Caco-2 (cell line): ENCODE results near the gene PDE7B. TPM values are rescaled to one million over a fixed set of nuclear protein-coding genes. Genes with fewer than 3 reads are reported as not detected.

Experiments used
- BruUV-seq: library from RNA; stranded (reverse); fragments of 400-500 nt; replicated peaks from 2 replicates; lab custom pipeline; 2021; lab: Mats Ljungman, UMichigan
- CTCF ChIA-PET: fragments of 300-600 bp; sonication (Branson Sonifier 250); formaldehyde crosslinking; loops from one replicate; lab custom pipeline; 2022; ENCODE audit warnings: antibody characterized with exemption; lab: Charles Lee
- POLR2A ChIA-PET: fragments of 300-600 bp; sonication (Branson Sonifier 250); formaldehyde crosslinking; loops from one replicate; lab custom pipeline; 2022; ENCODE audit warnings: antibody characterized with exemption; lab: Charles Lee
- DNase-seq, 2 experiments: peaks; one replicate each; pipeline versions ENCODE4 v3.0.0 to v3.0.0-alpha.2; 2020 to 2022
- H3K27me3 ChIP-seq: replicated peaks from 2 replicates; pipeline ENCODE4 v1.6.0; 2011; ENCODE audit warnings: low read length; ENCODE audit not compliant: control insufficient read depth, insufficient read depth
- H3K36me3 ChIP-seq: 2 replicates; pipeline ENCODE4 v1.5.1; 2011; ENCODE audit warnings: low read length; ENCODE audit not compliant: control insufficient read depth, insufficient read depth
- H3K4me1 ChIP-seq: fragments of 250-450 bp; sonication (Bioruptor Pico); 2 replicates; pipeline ENCODE4 v1.5.1; 2020; ENCODE audit warnings: mild to moderate bottlenecking
- H3K4me3 ChIP-seq: 2 replicates; pipeline ENCODE4 v1.5.1; 2011; ENCODE audit warnings: low read depth, mild to moderate bottlenecking, control low read depth, low read length
- H3K9me3 ChIP-seq: fragments of 250-450 bp; sonication (Bioruptor Pico); 2 replicates; pipeline ENCODE4 v1.5.1; 2020; ENCODE audit warnings: mild to moderate bottlenecking, moderate library complexity
- H3K27ac Mint-ChIP-seq: one replicate; pipeline ENCODE4 v1.8.0; 2022; ENCODE audit warnings: mixed read lengths; ENCODE audit not compliant: unreplicated experiment
- H3K27me3 Mint-ChIP-seq: one replicate; pipeline ENCODE4 v1.8.0; 2022; ENCODE audit warnings: mixed read lengths; ENCODE audit not compliant: insufficient read depth, unreplicated experiment
- H3K36me3 Mint-ChIP-seq: one replicate; pipeline ENCODE4 v1.8.0; 2022; ENCODE audit warnings: mild to moderate bottlenecking, mixed read lengths; ENCODE audit not compliant: insufficient read depth, unreplicated experiment
- H3K4me1 Mint-ChIP-seq: one replicate; pipeline ENCODE4 v1.8.0; 2022; ENCODE audit warnings: low read depth, mixed read lengths; ENCODE audit not compliant: unreplicated experiment
- H3K4me3 Mint-ChIP-seq: one replicate; pipeline ENCODE4 v1.8.0; 2022; ENCODE audit warnings: mild to moderate bottlenecking, moderate library complexity, mixed read lengths; ENCODE audit not compliant: unreplicated experiment
- H3K9me3 Mint-ChIP-seq: one replicate; pipeline ENCODE4 v1.8.0; 2022; ENCODE audit warnings: mixed read lengths; ENCODE audit not compliant: unreplicated experiment
- intact Hi-C: fragments of 100-400 bp; cut with micrococcal nuclease; formaldehyde crosslinking; loops from one replicate; pipeline ENCODE4 v1.10.0; 2022; ENCODE audit not compliant: unreplicated experiment
- total RNA-seq: library from RNA; stranded (reverse); gene quantifications from 2 replicates; pipeline ENCODE4 v1.2.3, GENCODE V29; 2022
- TF ChIP-seq, protein P1 (sequence below), 2 experiments: fragments of 200-600 bp in 1 of 2; IDR thresholded peaks; 1 replicate in 1 of 2; 2 replicates in 1 of 2; pipeline versions ENCODE4 v1.5.1 to v1.8.0; 2011 to 2022; ENCODE audit warnings: antibody characterized with exemption in 1 of 2, control low read depth in 1 of 2, inconsistent platforms in 1 of 2, low read depth in 1 of 2, low read length in 1 of 2, mild to moderate bottlenecking in 1 of 2, moderate library complexity in 1 of 2; ENCODE audit not compliant: insufficient read depth in 1 of 2, severe bottlenecking in 1 of 2, unreplicated experiment in 1 of 2

Gene PDE7B
- total RNA-seq, 1 experiment from 2014 or later, result not detected

DNA sequence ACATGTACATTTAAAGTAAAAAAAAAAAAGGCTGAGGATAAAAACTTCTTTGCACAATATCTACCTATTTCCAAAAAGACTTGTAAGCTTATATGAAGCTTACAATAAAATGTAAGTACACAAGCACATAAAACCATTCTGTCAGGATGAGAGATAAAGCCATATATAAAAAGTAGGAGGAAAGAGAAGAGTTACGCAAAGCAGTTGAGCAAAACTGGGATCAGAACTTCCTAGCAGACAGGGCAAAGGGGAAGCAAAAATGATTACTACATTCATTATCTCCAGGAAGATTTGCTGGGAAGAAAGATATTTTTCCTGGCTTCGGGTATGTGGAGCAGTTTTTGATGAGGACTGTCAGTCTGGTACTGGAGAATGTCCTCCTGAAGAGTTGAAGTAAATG, 200.5 kb downstream of the PDE7B start:
- Mint-ChIP-seq H3K27ac (no peak overlapping the region), H3K27me3 (peaks cover 5% of the 10 kb centered on the region), H3K9me3 (no peaks in the 10 kb centered on the region), H3K4me1 (no peaks in the 10 kb centered on the region), H3K4me3 (no peak overlapping the region), H3K36me3 (no peaks in the 10 kb centered on the region)
- H3K36me3 ChIP-seq, result no peaks in the 10 kb centered on the region
- H3K4me3 ChIP-seq, result no peak overlapping the region
- ChIA-PET CTCF (no interaction called here), POLR2A (no interaction called here)
- no peaks in the 10 kb centered on the region for H3K9me3 ChIP-seq
- BruUV-seq, result no TSS peak
- TF ChIP-seq, protein P1, sequence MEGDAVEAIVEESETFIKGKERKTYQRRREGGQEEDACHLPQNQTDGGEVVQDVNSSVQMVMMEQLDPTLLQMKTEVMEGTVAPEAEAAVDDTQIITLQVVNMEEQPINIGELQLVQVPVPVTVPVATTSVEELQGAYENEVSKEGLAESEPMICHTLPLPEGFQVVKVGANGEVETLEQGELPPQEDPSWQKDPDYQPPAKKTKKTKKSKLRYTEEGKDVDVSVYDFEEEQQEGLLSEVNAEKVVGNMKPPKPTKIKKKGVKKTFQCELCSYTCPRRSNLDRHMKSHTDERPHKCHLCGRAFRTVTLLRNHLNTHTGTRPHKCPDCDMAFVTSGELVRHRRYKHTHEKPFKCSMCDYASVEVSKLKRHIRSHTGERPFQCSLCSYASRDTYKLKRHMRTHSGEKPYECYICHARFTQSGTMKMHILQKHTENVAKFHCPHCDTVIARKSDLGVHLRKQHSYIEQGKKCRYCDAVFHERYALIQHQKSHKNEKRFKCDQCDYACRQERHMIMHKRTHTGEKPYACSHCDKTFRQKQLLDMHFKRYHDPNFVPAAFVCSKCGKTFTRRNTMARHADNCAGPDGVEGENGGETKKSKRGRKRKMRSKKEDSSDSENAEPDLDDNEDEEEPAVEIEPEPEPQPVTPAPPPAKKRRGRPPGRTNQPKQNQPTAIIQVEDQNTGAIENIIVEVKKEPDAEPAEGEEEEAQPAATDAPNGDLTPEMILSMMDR (IDR thresholded peaks at IDR 0.05; ENCODE audit: insufficient read depth in 1 of 2, low read depth in 1 of 2, low read length in 1 of 2, severe bottlenecking in 1 of 2, unreplicated experiment in 1 of 2), result no peak
- no peaks in the 10 kb centered on the region for H3K4me1 ChIP-seq
- intact Hi-C loops, result no loop called here
- no peaks in the 10 kb centered on the region for H3K27me3 ChIP-seq
- no peak for DNase-seq

DNA sequence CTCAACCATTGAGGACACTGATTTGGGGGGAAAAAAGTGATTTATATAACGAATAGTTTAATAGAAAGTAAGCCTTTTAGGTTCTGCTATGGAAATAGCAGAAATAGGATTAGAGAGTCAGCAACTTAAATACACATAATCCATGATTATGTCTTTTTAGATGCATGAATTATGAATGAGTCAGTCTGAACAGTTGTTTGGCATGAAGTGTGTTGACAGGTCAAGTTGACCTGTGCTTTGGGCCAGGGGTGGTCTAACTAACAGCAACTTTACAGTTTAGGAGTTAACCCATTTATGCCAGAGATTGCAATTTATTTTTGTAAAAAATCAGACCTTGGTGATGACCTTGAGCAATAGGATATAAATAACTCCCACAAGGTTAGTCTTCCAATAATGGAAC, 207.4 kb downstream of the PDE7B start:
- Histone ChIP-seq H3K4me1 (no peaks in the 10 kb centered on the region), H3K4me3 (no peak overlapping the region), H3K27me3 (no peaks in the 10 kb centered on the region), H3K36me3 (no peaks in the 10 kb centered on the region), H3K9me3 (no peaks in the 10 kb centered on the region)
- H3K9me3 Mint-ChIP-seq, result no peaks in the 10 kb centered on the region
- H3K27me3 Mint-ChIP-seq, result peaks cover 7% of the 10 kb centered on the region
- H3K36me3 Mint-ChIP-seq, result no peaks in the 10 kb centered on the region
- DNase-seq, result no peak
- POLR2A ChIA-PET, result no interaction called here
- no peak overlapping the region for H3K27ac Mint-ChIP-seq
- TF ChIP-seq, protein P1 (IDR thresholded peaks at IDR 0.05; ENCODE audit: insufficient read depth in 1 of 2, low read depth in 1 of 2, low read length in 1 of 2, severe bottlenecking in 1 of 2, unreplicated experiment in 1 of 2), result no peak
- CTCF ChIA-PET, result no interaction called here
- no peak overlapping the region for H3K4me3 Mint-ChIP-seq
- no TSS peak for BruUV-seq
- intact Hi-C loops, result no loop called here
- no peaks in the 10 kb centered on the region for H3K4me1 Mint-ChIP-seq

- Mint-ChIP-seq H3K4me3 (no peak overlapping the region), H3K4me1 (no peaks in the 10 kb centered on the region), H3K27ac (no peak overlapping the region), H3K36me3 (no peaks in the 10 kb centered on the region), H3K27me3 (peaks cover 7% of the 10 kb centered on the region), H3K9me3 (no peaks in the 10 kb centered on the region)
- no peaks in the 10 kb centered on the region for H3K27me3 ChIP-seq
- POLR2A ChIA-PET, result no interaction called here
- H3K9me3 ChIP-seq, result no peaks in the 10 kb centered on the region
- H3K36me3 ChIP-seq, result no peaks in the 10 kb centered on the region
- no TSS peak for BruUV-seq
- CTCF ChIA-PET, result no interaction called here
- no peak overlapping the region for H3K4me3 ChIP-seq
- no peak for DNase-seq
- H3K4me1 ChIP-seq, result no peaks in the 10 kb centered on the region
- intact Hi-C loops, result no loop called here
- TF ChIP-seq, protein P1 (IDR thresholded peaks at IDR 0.05; ENCODE audit: insufficient read depth in 1 of 2, low read depth in 1 of 2, low read length in 1 of 2, severe bottlenecking in 1 of 2, unreplicated experiment in 1 of 2), result no peak
Observed at GRCh38 chr6:136059308-136059707, 207.8 kb downstream of the PDE7B start.
